OCI-LY1 (cell line): Measurements from ENCODE around the gene WDR93.

Source experiments
- H2AFZ ChIP-seq: fragments of 200-600 bp; sonication (generic), shearing (Covaris generic); 2 replicates; pipeline ENCODE4 v1.6.0; 2014; ENCODE audit warnings: antibody characterized with exemption, mild to moderate bottlenecking, low read length
- H3F3A ChIP-seq: fragments of 200-600 bp; sonication (generic), shearing (Covaris generic); 2 replicates; pipeline ENCODE4 v1.6.0; 2014; ENCODE audit warnings: mild to moderate bottlenecking, antibody characterized with exemption, low read length, moderate library complexity; ENCODE audit not compliant: insufficient read depth
- H3K27ac ChIP-seq: fragments of 200-600 bp; sonication (generic); 2 replicates; pipeline ENCODE4 v1.5.1; 2014; ENCODE audit warnings: low read length, mixed run types, mild to moderate bottlenecking, low read depth; ENCODE audit not compliant: poor library complexity, severe bottlenecking
- H3K27me3 ChIP-seq: fragments of 200-600 bp; sonication (generic); 2 replicates; pipeline ENCODE4 v1.6.0; 2014; ENCODE audit warnings: antibody characterized with exemption, mild to moderate bottlenecking, low read length, moderate library complexity; ENCODE audit not compliant: insufficient read depth
- H3K36me3 ChIP-seq: fragments of 200-600 bp; sonication (generic); 2 replicates; pipeline ENCODE4 v1.6.1; 2014; ENCODE audit warnings: mild to moderate bottlenecking, antibody characterized with exemption, low read length, moderate library complexity, mixed read lengths; ENCODE audit not compliant: insufficient read depth
- H3K4me1 ChIP-seq: fragments of 200-600 bp; sonication (generic); 2 replicates; pipeline ENCODE4 v1.5.1; 2014; ENCODE audit warnings: mild to moderate bottlenecking, low read length, moderate library complexity; ENCODE audit not compliant: insufficient read depth, severe bottlenecking
- H3K4me2 ChIP-seq: fragments of 200-600 bp; sonication (generic), shearing (Covaris generic); 2 replicates; pipeline ENCODE4 v1.6.1; 2014; ENCODE audit warnings: low read length
- H3K4me3 ChIP-seq: fragments of 200-600 bp; sonication (generic); 2 replicates; pipeline ENCODE4 v1.5.1; 2014; ENCODE audit warnings: low read length, low read depth, mild to moderate bottlenecking, mixed read lengths; ENCODE audit not compliant: poor library complexity, severe bottlenecking
- H3K79me2 ChIP-seq: fragments of 200-600 bp; shearing (Covaris generic); 2 replicates; pipeline ENCODE4 v1.6.1; 2016; ENCODE audit warnings: mixed run types, low read length, mixed read lengths; ENCODE audit not compliant: insufficient read depth
- H3K9ac ChIP-seq: fragments of 200-600 bp; sonication (generic), shearing (Covaris generic); 2 replicates; pipeline ENCODE4 v1.6.1; 2014; ENCODE audit warnings: mild to moderate bottlenecking, low read length, mixed read lengths
- H3K9me2 ChIP-seq: fragments of 200-600 bp; sonication (generic), shearing (Covaris generic); 2 replicates; pipeline ENCODE4 v1.6.1; 2014; ENCODE audit warnings: low read depth, mild to moderate bottlenecking, low read length, mixed read lengths
- H3K9me3 ChIP-seq: fragments of 200-600 bp; shearing (Covaris generic); 2 replicates; pipeline ENCODE4 v1.6.1; 2014; ENCODE audit warnings: low read length, mixed read lengths
- H4K20me1 ChIP-seq: fragments of 200-600 bp; sonication (generic), shearing (Covaris generic); 2 replicates; pipeline ENCODE4 v1.6.0; 2016; ENCODE audit warnings: mild to moderate bottlenecking, low read length; ENCODE audit not compliant: insufficient read depth
- EZH2 ChIP-seq: fragments of 200-600 bp; sonication (generic), shearing (Covaris generic); IDR thresholded peaks from 2 replicates; pipeline ENCODE4 v1.8.0; 2017; ENCODE audit warnings: borderline replicate concordance, mixed run types, mild to moderate bottlenecking, antibody characterized with exemption, low read length, moderate library complexity, mixed read lengths
- TF ChIP-seq, protein P1 (sequence below): fragments of 200-600 bp; sonication (generic), shearing (Covaris generic); IDR thresholded peaks from 2 replicates; pipeline ENCODE4 v1.5.1; 2017; ENCODE audit warnings: mild to moderate bottlenecking, antibody characterized with exemption, low read length, moderate library complexity, mixed read lengths

WDR93 gene

DNA sequence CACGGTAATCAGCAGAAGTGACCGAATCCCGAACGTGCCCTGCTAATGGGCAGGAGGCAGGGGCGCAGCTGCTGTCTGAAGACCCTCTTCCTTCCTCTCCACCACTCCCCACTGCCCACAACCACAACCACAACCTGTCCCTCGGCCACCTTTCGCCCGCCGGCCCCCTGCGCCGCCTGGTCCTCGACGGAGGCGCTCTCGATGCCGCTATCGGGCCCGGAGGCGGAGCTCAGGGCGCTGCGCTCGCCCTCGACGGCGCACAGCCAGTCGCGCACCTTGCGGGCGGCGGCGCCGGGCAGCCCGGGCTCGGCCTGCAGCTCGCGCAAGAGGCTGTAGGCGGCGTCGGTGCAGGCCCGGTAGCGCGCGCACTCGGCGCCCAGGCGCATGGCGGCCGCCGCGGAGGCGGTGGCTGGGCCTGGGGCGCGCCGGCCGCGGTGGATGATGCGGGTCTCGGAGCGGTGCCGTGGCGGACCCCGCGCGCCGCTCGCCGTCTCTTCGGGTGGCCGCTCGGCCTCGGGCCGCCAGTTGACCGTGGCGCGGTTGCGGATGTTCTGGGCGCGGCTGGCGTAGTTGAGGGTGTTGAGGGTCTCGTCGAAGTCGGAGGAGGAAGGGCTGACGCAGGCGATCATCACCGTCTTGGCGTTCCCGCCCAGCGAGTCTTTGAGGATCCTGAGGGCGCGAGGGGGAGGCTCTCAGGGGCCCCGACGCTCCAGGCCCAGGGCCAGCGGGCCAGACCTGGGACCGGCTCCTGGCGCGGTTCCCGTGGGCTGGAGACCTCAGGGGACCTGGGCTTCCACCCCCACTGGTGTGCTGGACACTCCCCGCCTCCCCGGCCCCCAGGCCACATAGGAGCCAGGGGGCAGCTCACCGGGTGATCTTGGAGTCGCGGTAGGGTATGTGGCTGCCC is 42.3 kb upstream of the WDR93 start:
- Histone ChIP-seq H3K79me2 (no peaks in the 10 kb centered on the region), H3K4me3 (no peak overlapping the region), H2AFZ (no peak overlapping the region), H3K9ac (no peak overlapping the region), H3K9me3 (no peaks in the 10 kb centered on the region), H3K9me2 (no peaks in the 10 kb centered on the region), H3K27ac (no peak overlapping the region), H3F3A (no peaks in the 10 kb centered on the region), H4K20me1 (no peaks in the 10 kb centered on the region), H3K36me3 (no peaks in the 10 kb centered on the region), H3K4me2 (no peak overlapping the region), H3K4me1 (no peaks in the 10 kb centered on the region), H3K27me3 (no peaks in the 10 kb centered on the region)
- no peak for TF ChIP-seq EZH2
- TF ChIP-seq, protein P1, sequence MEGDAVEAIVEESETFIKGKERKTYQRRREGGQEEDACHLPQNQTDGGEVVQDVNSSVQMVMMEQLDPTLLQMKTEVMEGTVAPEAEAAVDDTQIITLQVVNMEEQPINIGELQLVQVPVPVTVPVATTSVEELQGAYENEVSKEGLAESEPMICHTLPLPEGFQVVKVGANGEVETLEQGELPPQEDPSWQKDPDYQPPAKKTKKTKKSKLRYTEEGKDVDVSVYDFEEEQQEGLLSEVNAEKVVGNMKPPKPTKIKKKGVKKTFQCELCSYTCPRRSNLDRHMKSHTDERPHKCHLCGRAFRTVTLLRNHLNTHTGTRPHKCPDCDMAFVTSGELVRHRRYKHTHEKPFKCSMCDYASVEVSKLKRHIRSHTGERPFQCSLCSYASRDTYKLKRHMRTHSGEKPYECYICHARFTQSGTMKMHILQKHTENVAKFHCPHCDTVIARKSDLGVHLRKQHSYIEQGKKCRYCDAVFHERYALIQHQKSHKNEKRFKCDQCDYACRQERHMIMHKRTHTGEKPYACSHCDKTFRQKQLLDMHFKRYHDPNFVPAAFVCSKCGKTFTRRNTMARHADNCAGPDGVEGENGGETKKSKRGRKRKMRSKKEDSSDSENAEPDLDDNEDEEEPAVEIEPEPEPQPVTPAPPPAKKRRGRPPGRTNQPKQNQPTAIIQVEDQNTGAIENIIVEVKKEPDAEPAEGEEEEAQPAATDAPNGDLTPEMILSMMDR: no peak

DNA sequence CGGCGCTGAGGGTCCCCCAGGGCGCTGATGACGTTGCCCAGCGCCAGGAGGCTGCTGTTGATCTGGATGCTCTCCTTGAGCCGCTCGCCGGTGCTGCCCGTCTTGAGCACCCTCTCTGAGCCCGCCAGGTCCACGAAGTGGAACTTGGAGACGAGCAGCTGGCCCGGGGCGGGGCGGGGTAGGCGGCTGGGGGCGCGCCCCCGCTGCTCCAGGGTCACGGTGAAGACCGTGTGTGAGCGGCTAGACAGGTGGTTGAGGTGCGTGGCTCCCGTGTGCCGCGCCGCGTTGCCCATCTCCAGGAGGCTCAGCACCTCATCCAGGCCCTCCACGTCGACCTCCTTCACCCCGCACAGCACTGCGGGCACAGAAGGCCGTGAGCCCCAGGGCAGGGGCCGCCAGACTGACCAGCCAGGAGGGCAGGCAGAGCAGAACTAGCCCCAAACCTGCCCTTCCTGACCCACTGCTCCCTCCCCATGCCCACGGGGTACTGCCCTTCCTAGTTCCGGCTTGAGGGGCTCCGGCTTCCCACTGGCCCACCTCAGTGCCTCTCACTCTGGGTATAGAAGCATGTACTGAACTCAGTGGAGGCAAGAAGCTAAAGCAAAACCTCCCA is 41.5 kb upstream of the WDR93 start:
- no peaks in the 10 kb centered on the region for H3K36me3 ChIP-seq
- no peaks in the 10 kb centered on the region for H3K79me2 ChIP-seq
- no peaks in the 10 kb centered on the region for H3F3A ChIP-seq
- no peaks in the 10 kb centered on the region for H4K20me1 ChIP-seq
- no peak overlapping the region for H3K4me3 ChIP-seq
- no peaks in the 10 kb centered on the region for H3K9me2 ChIP-seq
- H3K9ac ChIP-seq: no peak overlapping the region
- no peaks in the 10 kb centered on the region for H3K4me1 ChIP-seq
- no peak overlapping the region for H3K27ac ChIP-seq
- no peak overlapping the region for H3K4me2 ChIP-seq
- H3K27me3 ChIP-seq: no peaks in the 10 kb centered on the region
- no peak overlapping the region for H2AFZ ChIP-seq
- H3K9me3 ChIP-seq: no peaks in the 10 kb centered on the region
- TF ChIP-seq, protein P1: no peak

DNA sequence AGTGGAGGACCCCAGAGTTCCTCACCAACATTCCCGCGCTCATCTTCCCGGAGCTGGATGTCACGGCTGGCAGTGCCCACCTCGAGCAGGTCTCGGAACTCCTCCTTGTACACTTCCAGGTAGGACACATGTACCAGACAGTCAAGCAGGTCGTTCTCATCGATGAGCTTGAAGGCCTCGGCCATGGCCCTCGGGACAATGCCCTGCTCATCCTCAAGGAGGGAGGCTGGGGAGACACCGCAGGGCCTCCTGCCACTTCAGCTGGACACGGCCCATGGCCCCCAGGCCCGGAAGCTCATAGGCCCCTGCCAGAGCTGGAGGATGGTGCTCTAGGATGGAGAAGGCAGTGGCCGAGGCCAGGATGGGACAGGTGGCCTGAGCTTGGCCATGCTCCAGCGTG is 40.9 kb upstream of the WDR93 start:
- Histone ChIP-seq H3K4me3 (no peak overlapping the region), H3F3A (no peaks in the 10 kb centered on the region), H3K9me3 (no peaks in the 10 kb centered on the region), H3K27ac (no peak overlapping the region), H3K79me2 (no peaks in the 10 kb centered on the region), H3K9me2 (no peaks in the 10 kb centered on the region), H3K27me3 (no peaks in the 10 kb centered on the region), H3K4me1 (no peaks in the 10 kb centered on the region), H4K20me1 (no peaks in the 10 kb centered on the region), H3K36me3 (no peaks in the 10 kb centered on the region), H2AFZ (no peak overlapping the region), H3K4me2 (no peak overlapping the region), H3K9ac (no peak overlapping the region)
- TF ChIP-seq, protein P1: no peak
- no peak for TF ChIP-seq EZH2
